MCF 10A (cell line): ENCODE results near the gene UBP1. TPM values are rescaled to one million over a fixed set of nuclear protein-coding genes. Genes with fewer than 3 reads are reported as not detected.

Experiments
- BruUV-seq: library from RNA; stranded (reverse); fragments of 400-500 nt; replicated peaks from 2 replicates; lab custom pipeline; 2021; lab: Mats Ljungman, UMichigan
- CTCF ChIA-PET: fragments of 300-600 bp; sonication (Branson Sonifier 250); formaldehyde crosslinking; extraction: SDS; loops from one replicate; lab custom pipeline; 2021; ENCODE audit warnings: antibody characterized with exemption, inconsistent platforms; lab: Yijun Ruan, JAX
- POLR2A ChIA-PET: fragments of 300-600, 350-650 bp; sonication (Branson Sonifier 250); formaldehyde crosslinking; extraction: SDS; loops from one replicate; lab custom pipeline; 2020; ENCODE audit warnings: antibody characterized with exemption, inconsistent platforms; lab: Yijun Ruan, JAX
- DNase-seq: peaks from one replicate; pipeline ENCODE4 v3.0.0-alpha.2; 2018; ENCODE audit not compliant: unreplicated experiment
- H3K27ac Mint-ChIP-seq: one replicate; pipeline ENCODE4 v1.8.0; 2022; ENCODE audit warnings: mild to moderate bottlenecking, low read depth, mixed read lengths; ENCODE audit not compliant: unreplicated experiment
- H3K27me3 Mint-ChIP-seq: one replicate; pipeline ENCODE4 v1.8.0; 2022; ENCODE audit warnings: mixed read lengths; ENCODE audit not compliant: insufficient read depth, unreplicated experiment
- H3K36me3 Mint-ChIP-seq: one replicate; pipeline ENCODE4 v1.8.0; 2022; ENCODE audit warnings: mild to moderate bottlenecking, moderate library complexity, mixed read lengths; ENCODE audit not compliant: insufficient read depth, unreplicated experiment
- H3K4me1 Mint-ChIP-seq: one replicate; pipeline ENCODE4 v1.8.0; 2022; ENCODE audit warnings: mixed read lengths; ENCODE audit not compliant: insufficient read depth, unreplicated experiment
- H3K4me3 Mint-ChIP-seq: one replicate; pipeline ENCODE4 v1.8.0; 2022; ENCODE audit warnings: mild to moderate bottlenecking, moderate library complexity, mixed read lengths; ENCODE audit not compliant: unreplicated experiment
- H3K9me3 Mint-ChIP-seq: one replicate; pipeline ENCODE4 v1.8.0; 2022; ENCODE audit warnings: mixed read lengths; ENCODE audit not compliant: unreplicated experiment
- CTCF ChIP-seq: fragments of 200-600 bp; IDR thresholded peaks from one replicate; pipeline ENCODE4 v1.8.0; 2022; ENCODE audit warnings: antibody characterized with exemption, mild to moderate bottlenecking; ENCODE audit not compliant: unreplicated experiment
- intact Hi-C: fragments of 100-400 bp; cut with micrococcal nuclease; formaldehyde crosslinking; loops from 2 replicates; pipeline ENCODE4 v1.14.1; 2022
- total RNA-seq: library from RNA; stranded (reverse); gene quantifications from 2 replicates; pipeline ENCODE4 v1.2.3, GENCODE V29; 2022

UBP1 gene
- total RNA-seq, 1 experiment from 2014 or later: 72.6 TPM

DNA sequence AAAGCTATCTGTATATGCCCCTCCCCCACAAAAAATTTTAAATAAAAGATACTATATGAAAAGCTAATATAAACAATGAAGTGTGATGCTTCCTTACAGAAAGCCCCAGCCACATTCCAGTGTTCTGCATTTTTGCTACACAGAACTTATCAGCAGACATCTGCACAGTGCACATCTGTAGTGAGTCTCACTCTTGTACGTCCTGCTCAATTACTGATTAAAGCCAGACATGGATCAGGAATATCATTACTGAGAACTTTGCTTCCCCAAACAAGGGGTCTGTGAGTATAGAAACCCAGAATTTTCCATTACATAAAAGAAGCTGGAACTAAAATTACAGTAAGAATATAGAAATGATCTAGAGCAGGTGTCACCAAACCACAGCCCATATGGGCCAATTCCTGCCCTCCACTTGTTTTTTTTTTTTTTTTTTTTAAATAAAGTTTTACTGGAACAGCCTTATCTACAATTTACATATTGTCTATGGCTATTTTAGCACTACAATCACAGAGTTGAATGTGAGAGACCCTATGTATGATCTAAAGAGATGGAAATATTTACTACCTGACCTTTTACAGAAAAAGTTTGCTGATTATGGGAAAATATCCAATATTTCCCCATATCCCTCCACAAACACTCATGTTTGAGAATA is 45.7 kb downstream of the UBP1 start:
- Mint-ChIP-seq H3K36me3 (peaks cover 86% of the 10 kb centered on the region), H3K4me3 (no peak overlapping the region), H3K4me1 (peaks cover 14% of the 10 kb centered on the region), H3K27me3 (no peaks in the 10 kb centered on the region), H3K9me3 (no peaks in the 10 kb centered on the region), H3K27ac (no peak overlapping the region)
- no TSS peak for BruUV-seq
- intact Hi-C loops: loop anchor here (5.0 kb wide), 1 partner anchor 43 kb away; no protein-coding TSS in a partner anchor
- TF ChIP-seq CTCF: no peak
- ChIA-PET POLR2A (interaction anchor here (0.6 to 1.5 kb wide), 4 partner anchors 9 to 405 kb away, joined by 3 to 5 read pairs (median 4); no protein-coding TSS in a partner anchor), CTCF (interaction anchor here (0.6 to 1.8 kb wide), 5 partner anchors 20 to 1671 kb away, joined by 3 to 9 read pairs (median 4); no protein-coding TSS in a partner anchor)
- DNase-seq: no peak

GRCh38 chr3:33392703-33393125 is 47.5 kb downstream of the UBP1 start:
- no peak for TF ChIP-seq CTCF
- intact Hi-C loops: loop anchor here (2.0 to 5.0 kb wide), 2 partner anchors 45 to 324 kb away; no protein-coding TSS in a partner anchor
- peak; percentile 93 for DNase-seq
- no peaks in the 10 kb centered on the region for H3K27me3 Mint-ChIP-seq
- no peaks in the 10 kb centered on the region for H3K9me3 Mint-ChIP-seq
- ChIA-PET CTCF (no interaction called here), POLR2A (no interaction called here)
- no TSS peak for BruUV-seq
- peak overlapping the region; percentile 13 for H3K27ac Mint-ChIP-seq
- no peak overlapping the region for H3K4me3 Mint-ChIP-seq
- peaks cover 87% of the 10 kb centered on the region for H3K36me3 Mint-ChIP-seq
- peaks cover 14% of the 10 kb centered on the region for H3K4me1 Mint-ChIP-seq

DNA sequence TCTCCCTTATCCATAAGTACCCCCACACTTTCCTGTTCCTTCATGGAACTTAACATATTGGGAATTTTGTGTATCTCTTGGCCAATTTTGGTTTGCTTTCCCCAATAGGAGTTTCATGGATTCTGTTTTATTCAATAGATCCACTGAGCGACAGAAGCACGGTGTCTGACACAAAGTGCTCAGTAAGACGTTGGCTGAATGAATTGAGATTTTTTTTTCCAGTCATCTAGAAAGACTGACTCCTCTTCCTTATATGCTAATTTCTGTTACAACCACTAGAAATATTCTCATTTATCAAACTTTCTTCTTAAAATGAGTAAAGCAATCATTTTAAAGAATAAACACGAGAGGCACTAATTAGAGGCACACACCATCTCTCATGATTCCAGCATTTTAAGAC is 48.1 kb downstream of the UBP1 start:
- peak overlapping the region; percentile 13 for H3K27ac Mint-ChIP-seq
- H3K9me3 Mint-ChIP-seq: no peaks in the 10 kb centered on the region
- no TSS peak for BruUV-seq
- peaks cover 85% of the 10 kb centered on the region for H3K36me3 Mint-ChIP-seq
- H3K4me3 Mint-ChIP-seq: no peak overlapping the region
- intact Hi-C loops: loop anchor here (2.0 to 5.0 kb wide), 2 partner anchors 45 to 325 kb away; no protein-coding TSS in a partner anchor
- POLR2A ChIA-PET: no interaction called here
- no peak for DNase-seq
- H3K27me3 Mint-ChIP-seq: no peaks in the 10 kb centered on the region
- TF ChIP-seq CTCF: no peak
- H3K4me1 Mint-ChIP-seq: peaks cover 14% of the 10 kb centered on the region
- CTCF ChIA-PET: no interaction called here

DNA sequence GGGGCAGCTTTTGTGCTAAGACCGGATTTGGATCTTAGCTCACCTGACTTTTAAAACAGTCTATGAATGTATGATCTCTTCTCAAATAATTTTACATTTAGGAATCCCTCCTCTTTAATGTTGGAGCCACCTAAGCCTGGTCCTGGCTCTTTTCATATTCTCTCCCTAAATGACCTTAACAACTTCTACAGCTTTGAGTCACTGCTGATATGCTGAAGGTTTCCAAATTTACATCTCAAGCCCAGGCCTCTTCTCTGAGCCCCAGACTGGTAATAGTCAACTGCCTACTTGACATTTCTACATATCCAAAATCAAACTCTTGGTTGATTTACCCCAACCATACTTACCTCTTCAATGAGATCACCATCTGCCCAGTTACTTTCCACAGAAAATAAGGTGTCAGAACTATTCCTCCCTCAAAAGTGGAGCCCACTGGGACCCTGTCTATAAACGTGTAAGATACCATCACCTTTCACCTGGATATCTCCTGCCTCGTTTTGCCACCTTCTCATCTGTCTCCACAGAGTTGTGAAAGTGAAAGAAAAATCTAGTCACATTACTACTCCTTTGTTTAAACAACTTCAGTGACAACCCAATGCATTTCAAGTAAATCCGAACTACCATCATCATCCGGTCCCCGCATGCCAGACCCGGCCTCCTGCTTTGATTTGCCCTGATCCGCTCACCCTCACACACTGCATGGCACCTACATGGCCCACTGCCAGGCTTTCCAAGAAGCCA is 48.8 kb downstream of the UBP1 start:
- no peak for TF ChIP-seq CTCF
- BruUV-seq: no TSS peak
- no peak for DNase-seq
- Mint-ChIP-seq H3K4me1 (peaks cover 14% of the 10 kb centered on the region), H3K4me3 (no peak overlapping the region), H3K9me3 (no peaks in the 10 kb centered on the region), H3K27me3 (no peaks in the 10 kb centered on the region), H3K36me3 (peaks cover 84% of the 10 kb centered on the region), H3K27ac (peak overlapping the region; percentile 36)
- POLR2A ChIA-PET: no interaction called here
- CTCF ChIA-PET: interaction anchor here (0.5 to 2.0 kb wide), 3 partner anchors 394 to 662 kb away, joined by 3 to 6 read pairs (median 4); no protein-coding TSS in a partner anchor
- intact Hi-C loops: loop anchor here (5.0 kb wide), 1 partner anchor 46 kb away; no protein-coding TSS in a partner anchor
